Stimulated activated CD4-positive, alpha-beta T cell treated with anti-CD3 and anti-CD28 coated beads, TNF-alpha, amount 100 ng/mL, for 1 hour (primary cell): ENCODE results near the gene UBE2E1.
"Not testable (repeated sequence)": the region's sequence is repeated elsewhere in the genome, so short reads cannot be mapped to it uniquely, and the experiment has no call there.

Experiments
- DNase-seq, 3 donors: peaks; one replicate each; pipeline ENCODE4 v3.0.0-alpha.2; 2020; ENCODE audit warnings: low read depth in 3 of 3, low spot score in 1 of 3

Gene UBE2E1

DNA sequence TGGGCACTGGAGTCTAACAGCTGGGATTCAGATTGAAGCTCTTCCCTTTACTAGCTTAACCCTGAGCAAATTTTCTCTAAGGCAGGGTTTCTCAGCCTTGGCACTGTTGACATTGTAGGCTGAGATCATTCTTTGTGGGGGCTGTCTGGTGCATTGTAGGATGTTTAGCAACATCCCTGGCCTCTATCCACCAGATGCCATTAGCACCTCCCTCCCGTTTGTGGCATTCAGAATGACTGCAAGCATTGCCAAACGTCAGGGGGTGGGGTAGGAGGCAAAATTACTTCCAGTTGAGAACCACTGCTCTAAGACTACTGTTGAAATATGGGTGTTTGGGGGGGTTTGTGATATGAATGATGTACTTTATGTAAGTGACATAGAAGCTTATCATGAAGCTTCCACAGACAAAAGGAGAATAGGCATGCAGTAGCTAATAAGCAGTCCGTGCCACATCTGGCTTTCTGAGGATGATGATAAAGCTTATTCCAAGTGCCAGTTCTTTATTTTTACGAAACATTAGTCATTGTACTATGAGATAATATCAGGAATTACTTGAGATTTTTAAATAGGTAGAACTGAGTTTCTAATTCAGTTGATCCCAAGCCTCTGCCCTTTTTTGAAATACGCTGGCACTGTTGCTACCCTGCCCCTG, 71.7 kb downstream of the UBE2E1 start:
- no peak for DNase-seq

DNA sequence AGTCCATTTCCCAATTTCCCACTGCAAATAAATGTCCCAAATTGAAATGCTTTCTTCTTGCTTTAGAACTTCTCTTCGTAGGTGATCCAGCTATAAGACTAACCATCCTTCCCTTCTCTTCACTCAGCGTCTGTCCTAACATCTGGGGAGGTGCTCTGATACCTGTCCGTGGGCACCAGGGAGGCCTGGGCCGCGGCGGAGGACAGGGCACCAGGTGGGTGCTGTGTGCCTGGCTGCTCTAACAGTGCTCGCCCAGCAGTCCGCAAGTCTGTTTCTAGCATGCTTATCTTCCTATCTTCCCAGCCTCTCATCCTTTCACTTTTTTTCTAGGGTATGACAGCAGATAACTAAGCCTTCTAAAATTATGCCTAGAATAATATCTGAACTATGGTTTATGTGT, 73.7 kb downstream of the UBE2E1 start:
- no peak for DNase-seq

DNA sequence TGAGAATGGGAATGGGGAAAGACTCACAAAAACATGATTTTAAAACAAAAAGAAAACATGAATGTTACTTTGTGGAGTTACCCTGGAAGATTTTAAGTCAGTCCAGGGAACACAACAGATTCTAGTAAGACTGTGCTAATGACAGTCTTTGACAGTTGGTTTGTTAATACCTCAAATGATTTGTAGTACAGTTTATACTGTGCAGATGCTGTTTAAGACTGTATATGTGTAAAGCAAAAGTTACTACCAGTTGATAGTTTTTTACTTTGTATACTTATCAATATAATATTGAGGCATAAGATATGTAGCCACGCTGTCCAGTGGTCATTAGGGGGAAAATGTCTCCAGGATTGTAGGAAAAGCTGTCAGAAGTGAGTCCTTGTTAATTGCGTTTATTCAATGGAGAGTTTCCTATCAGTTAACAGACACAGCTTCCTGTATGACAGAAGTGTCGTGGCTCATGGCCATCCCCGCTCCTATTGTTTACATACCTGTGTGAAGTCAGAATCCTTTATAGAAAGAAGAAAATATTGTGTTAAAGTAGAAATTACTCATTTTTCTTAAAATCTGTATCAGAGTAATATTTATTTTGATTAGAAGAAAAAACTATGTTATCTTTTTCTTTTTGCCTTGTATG, 75.1 kb downstream of the UBE2E1 start:
- no peak for DNase-seq

DNA sequence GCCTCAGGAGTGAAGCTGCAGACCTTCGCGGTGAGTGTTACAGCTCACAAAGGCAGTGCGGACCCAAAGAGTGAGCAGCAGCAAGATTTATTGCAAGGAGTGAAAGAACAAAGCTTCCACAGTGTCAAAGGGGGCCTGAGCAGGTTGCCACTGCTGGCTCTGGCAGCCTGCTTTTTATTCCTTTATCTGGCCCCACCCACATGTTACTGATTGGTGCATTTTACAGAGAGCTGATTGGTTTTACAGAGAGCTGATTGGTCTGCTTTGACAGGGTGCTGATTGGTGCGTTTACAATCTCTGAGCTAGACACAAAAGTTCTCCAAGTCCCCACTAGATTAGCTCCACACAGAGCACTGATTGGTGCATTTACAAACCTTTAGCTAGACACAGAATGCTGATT, 76.2 kb downstream of the UBE2E1 start:
- DNase-seq: not testable (repeated sequence)

DNA sequence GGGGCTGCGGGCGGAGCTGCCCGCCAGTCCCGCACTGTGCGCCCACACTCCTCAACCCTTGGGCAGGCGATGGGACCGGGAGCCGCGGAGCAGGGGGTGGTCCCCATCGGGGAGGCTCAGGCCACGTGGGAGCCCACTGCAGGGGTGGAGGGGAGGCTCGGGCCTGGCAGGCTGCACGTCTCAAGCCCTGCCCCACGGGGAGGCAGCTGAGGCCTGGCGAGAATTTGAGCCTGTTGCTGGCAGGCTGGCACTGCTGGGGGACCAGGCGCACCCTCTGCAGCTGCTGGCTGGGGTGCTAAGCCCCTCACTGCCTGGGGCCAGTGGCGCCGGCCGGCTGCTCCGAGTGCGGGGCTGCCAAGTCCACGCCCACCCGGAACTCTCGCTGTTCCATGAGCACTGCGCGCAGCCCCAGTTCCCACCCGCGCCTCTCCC, 76.7 kb downstream of the UBE2E1 start:
- DNase-seq: no peak

DNA sequence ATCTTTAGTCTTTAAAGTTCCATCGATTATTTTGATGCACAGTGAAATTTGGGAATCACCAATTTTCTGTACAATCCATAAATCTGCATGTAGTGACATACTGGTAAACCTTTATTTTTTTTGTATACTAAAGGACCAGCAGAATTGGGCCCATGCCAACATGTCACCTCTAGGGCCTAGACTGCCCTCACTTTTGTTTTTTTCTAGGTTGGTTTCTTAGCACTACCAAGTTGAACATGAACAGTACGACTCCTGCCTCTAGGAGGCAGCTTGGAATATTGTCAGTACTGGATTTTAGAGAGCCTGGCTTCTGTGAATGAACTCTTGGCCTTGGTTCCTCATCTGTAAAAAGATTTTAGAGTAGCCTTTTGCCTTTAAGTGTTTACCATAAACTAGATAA, 78.7 kb downstream of the UBE2E1 start:
- no peak for DNase-seq

DNA sequence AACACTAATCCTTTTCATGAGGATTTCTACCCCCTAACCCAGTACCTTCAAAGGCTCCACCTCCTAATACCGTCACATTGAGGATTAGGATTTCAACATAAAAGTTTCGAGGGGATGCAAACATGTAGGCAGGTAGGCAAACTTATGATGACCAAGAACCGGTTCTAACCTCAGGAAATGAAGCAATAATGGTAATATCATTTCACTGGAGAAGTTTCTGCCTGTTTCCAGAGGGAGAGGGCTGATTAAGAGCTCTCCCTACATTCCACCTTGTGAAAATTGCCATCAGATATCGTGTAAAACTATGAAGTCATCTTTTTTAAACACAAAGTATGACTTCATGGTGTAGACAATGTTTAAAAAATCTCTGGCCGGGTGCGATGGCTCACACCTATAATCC, 79.5 kb downstream of the UBE2E1 start:
- DNase-seq: no peak

DNA sequence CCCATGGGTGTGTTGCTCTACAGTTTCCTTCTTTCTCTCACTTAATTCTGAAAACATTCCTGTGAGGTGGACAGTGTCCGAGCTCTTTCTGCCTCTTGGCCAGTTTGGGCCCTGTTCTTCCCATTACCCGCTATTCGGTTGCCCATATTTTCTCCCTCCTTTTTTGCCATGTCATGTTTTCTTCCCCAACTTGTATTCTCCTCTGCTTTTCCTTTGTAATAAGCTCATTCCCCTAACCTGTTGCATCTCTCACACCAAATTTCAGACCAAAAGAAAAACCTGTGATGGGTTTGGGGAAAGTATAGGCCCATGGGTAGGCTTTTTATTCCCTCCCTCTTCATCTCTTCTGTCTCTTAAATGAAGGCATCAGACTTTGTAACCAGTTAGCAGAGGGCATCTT, 80.6 kb downstream of the UBE2E1 start:
- DNase-seq: no peak

DNA sequence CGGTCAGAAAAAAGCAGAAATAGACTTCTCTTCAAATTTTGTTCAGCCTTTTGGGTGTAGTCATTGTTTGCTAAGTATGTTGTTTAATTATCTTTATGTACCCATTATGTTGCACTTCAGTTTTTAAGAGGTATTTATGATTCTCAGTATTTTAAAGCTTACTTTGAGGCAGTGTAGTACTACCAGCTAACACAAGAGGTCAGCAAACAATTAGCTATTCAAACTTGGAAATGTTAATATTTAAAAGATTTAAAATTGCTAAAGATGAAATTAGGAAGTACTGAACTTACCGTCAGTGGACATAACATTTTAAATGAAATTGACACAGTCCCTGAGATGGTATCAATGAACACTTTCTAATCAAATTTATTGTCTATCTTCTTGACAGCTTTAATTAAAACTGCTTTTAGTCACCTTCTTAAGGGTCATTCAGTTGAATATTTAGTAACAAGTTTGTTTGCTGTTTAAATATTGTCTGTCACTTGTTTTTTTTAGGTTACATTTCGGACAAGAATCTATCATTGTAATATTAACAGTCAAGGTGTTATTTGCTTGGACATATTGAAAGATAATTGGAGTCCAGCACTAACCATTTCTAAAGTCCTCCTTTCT, 83.0 kb downstream of the UBE2E1 start:
- DNase-seq: no peak

DNA sequence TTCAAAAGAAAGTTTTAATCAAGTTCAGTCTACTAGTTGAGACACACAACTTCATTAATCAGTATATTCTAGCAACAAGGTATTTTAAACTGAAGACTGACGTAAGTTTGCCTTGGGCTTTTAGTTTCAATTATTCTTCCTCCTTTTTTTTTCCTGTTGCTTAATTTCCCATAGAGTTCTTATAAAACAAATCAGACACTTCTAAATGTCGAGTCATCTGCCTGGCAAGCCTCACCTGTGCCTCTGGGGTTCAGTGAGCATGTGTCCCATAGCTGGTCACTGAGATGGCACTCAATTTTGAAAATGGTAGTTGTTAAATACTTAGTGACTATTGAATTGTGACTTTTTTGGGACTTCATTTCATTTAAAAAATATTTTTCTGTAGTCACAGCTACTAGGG, 83.6 kb downstream of the UBE2E1 start:
- DNase-seq: no peak

DNA sequence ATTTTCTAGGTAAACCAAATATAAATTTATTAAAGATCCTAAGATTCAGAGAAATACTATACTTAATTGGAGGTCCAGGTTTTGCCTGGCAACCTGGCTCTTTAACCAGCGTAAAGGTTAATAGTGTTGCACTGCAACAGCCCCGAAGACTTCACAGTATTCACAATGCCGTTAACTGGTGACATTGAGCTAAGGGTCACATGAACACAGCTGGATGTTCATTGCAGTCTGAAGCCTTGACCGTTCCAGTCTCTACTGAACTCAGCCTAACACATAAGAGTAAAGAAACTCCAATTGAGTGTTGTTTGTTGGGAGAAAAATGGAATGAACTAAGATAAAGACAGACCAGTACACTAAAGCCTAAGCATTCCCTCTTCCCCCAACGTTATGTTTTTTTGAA, 84.2 kb downstream of the UBE2E1 start:
- DNase-seq: no peak

DNA sequence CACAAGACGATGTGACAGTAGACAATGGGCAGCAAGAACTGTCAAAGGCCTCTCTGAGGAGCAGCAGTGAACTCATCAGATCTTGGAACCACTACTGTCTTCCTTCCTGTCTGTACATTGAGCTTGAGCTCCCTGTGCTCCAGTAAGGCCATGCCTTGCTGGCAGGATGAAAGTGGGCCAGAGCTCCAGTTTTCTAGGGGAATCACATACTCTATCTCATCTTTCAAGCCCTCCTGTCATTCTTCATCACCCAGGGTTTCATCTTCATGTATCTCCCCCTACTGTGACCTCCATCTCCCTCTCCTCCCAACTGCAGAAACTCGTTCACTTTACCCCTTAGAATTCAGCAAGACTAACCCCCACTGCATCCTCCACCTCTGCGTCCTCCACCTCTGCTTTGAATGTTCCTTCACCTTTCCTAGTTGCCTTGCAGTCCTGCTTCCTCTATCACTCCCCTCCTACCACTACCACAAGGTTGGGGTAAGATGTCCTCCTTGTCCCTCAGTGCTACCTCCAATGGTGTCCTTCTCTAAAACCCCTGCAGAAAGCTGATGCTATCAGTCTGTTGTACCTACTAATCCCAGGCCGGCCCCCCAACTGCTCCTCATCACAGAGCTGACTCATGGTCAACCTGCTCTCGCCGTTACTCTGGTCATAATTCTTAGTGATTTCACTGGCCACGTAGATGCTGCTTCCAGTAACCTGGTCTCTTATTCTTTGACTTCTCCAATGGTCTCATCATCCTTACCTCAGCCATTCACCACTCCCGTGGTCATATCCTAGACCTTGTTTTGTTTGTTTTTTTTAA, 88.7 kb downstream of the UBE2E1 start:
- no peak for DNase-seq

DNA sequence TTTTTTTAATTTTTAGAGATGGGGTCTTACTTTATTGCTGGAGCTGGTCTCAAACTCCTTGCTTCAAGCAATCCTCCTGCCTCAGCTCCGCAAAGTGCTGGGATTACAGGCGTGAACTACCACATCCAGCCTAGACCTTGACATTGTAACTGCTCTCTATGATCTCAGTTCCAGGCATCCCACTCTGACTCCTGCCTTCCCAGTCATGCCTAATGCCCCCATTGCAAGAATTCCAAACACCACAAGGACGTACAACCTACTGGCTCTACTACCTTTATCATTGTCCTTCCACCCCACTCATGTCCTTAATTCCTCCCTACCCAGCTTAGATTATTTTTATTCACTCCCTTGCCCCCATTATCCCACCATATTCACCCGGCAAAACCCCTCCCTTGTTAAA, 89.4 kb downstream of the UBE2E1 start:
- DNase-seq: no peak

DNA sequence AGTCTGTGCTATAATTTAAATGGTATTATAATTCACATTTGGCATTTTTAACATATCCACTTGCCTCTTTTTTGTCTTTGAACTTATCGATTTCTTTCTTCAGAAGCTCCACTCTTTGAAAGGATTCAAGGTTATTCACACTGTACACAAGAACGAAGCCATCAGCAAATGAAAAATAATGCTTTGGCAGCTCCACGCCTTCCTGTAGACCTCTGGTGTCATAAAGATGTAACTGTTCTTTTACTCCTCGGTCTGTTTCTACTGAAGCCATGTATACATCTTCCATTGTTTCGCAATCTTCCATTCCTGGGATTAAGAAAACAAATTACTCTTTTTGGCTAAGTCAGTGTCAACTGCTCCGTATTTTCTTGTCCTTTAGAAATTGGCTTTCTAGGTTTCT, 95.0 kb downstream of the UBE2E1 start:
- no peak for DNase-seq

DNA sequence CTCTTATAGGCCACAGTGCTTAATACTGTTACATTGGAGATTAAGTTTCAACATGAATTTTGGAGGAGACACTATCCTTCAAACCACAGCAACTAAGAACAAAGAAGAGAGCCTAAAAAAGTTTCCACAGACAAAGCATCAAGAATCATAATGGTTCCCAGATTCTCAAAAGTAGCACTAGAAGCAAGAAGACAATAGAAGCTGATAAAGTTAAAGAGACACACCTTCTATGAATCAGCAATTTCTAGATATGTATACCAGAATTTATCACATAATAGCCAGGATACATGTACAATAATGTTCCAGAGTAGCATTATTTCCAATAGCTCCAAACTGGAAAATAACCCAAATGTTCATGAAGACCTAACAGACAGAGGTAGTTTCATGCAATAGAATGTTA, 98.8 kb downstream of the UBE2E1 start:
- DNase-seq: no peak

DNA sequence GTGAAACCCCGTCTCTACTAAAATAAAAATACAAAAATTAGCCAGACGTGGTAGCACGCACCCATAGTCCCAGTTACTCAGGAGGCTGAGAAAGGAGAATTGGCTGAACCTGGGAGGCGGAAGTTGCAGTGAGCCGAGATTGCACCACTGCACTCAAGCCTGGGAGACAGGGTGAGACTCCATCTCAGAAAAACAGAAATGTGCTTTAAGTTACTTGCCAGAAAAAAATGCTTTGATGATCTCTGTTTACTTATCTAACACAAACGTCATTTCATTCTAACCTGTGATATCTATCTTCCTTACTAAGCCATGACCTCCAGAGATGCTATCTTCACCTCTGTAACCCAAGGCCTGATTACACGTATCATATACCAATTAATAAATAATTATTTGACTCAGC, 103.6 kb downstream of the UBE2E1 start:
- no peak for DNase-seq

DNA sequence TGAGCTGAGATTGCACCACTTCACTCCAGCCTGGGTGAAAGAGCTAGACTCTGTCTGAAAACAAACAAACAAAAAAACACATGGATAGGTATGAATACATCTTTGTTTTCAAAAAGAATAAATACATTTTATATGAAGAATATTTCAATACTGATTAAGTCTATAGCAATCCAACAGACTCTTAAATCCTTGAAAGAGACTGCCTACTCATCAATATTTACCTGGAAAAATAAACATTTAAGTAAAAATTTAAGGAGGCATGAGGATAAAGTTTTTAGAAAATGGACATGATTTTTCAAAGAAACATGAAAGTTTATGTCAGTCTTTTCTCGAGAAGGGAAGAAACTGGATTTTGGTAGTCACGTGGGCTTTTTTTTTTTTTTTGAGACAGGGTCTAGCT, 105.6 kb downstream of the UBE2E1 start:
- no peak for DNase-seq

DNA sequence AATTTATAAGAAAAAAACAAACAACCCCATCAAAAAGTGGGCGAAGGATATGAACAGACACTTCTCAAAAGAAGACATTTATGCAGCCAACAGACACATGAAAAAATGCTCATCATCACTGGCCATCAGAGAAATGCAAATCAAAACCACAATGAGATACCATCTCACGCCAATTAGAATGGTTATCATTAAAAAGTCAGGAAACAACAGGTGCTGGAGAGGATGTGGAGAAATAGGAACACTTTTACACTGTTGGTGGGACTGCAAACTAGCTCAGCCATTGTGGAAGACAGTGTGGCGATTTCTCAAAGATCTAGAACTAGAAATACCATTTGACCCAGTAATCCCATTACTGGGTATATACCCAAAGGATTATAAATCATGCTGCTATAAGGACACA, 106.6 kb downstream of the UBE2E1 start:
- not testable (repeated sequence) for DNase-seq

DNA sequence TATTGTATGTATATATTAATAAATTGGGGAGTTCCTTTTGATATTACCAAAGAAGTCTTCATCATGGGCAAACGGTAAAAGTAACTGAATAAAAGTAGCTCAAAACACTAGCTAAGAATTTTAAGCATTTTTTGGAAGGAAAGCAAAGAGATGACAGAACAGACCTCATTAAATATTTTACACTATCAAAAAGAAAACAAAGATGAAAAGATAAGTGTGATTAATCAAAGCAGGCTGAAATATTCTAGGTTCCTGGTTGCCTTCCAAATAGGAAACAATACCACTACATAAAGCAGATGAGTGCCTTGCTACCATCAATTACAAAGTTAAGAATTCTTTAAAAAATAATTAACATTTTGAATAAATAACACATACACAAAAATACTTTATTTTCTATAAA, 107.4 kb downstream of the UBE2E1 start:
- DNase-seq: no peak

DNA sequence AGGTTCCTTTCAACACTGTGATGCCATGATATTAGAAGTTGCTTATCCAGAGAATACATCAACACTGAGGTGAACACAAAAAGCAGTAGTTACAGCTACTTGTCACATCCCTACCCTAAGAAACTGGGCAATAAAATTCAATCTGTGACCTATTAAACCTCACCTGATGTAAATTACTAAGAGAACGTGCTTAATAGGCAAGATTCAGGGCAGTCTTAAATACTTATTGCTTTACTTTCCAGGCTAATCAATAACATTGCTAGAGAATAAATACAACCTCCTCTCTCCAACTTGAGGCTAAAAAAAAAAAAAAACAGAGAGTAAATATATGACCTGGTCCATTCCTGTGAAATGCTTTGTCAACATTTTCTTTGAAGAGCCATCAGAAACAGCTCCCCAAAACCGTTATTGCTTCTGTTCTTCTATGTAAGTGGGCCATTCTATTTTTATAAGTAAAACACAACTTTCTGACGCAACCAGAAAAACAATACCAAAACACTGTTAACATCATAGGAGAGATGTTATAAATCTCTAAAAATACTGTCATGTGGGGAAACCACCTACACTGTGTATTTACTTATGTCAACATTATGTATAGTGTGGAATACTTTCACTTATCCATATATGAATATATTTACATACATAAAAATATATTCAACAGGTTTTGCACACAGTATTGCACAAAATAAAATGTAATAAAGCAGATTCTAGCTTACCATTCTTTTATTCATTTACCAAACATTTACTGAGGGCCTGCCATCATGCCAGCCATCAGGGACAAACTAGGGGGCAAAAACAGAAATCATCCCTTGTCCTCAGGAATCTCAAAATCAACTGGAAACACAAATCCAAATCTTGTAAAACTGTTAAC, 108.4 kb downstream of the UBE2E1 start:
- DNase-seq: no peak

DNA sequence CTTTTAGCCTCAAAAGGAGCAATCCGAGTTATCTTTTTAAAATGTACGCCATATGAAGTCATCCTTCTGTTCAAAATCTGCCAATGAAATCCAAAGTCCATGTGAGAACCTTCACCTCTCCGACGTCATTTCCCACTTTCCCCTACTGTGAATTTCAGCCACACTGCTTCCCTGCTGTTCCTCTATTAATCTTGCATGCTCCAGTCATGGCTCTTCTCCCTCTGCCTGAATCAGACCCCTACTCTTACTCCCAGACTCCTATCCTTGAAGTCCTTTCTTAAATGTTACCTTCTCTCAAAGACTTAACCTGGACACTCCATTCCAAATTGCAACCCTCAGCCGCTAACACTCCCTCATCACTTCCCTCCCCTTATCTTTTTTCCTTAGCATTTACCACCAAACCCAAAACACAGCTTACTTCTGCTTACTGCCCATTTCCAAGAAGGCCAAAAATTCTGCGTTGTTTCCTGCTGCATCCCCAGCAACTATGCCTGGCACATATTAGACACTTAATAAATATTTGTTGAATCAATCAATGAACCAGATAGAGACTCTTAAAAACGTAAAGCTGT, 109.9 kb downstream of the UBE2E1 start:
- no peak for DNase-seq
